ENCODE results near the gene TOX2. TPM values are rescaled to one million over a fixed set of nuclear protein-coding genes. Genes with fewer than 3 reads are reported as not detected.

TOX2 gene
- total RNA-seq, 1 donor from 2014 or later: not detected

DNA sequence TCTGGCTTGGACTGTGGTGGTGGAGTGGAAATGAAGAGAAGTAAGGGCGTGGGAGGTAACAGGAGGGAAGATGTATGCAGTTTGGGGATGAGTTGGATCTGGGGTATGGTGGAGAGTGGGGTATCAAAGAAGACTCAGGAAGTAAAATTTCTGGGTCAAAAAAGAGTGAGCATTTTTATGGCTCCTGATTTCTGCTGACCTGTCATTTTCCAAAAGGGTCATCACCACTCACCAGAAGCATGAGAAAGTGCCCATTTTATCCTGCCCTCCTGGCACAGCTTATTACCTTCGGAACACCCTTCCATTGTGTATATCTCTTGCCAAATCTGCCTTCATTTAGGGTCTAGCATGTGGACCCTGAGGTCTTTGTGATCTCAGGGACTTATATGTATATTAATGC is 17.3 kb downstream of the TOX2 start:
- no peak for TF ChIP-seq CTCF (IDR thresholded peaks at IDR 0.05; ENCODE audit: insufficient read depth, low read length, severe bottlenecking)
- DNase-seq (ENCODE audit: low read depth) (no peak), FAIRE-seq (no peak)
- peaks cover 2% of the 10 kb centered on the region for H3K27me3 ChIP-seq (ENCODE audit: control insufficient read depth, insufficient read depth, low read length)
- H3K4me3 ChIP-seq (ENCODE audit: low read depth, low read length): no peak overlapping the region
- H3K36me3 ChIP-seq (ENCODE audit: control insufficient read depth, insufficient read depth, low read length): no peaks in the 10 kb centered on the region

- TF ChIP-seq CTCF (IDR thresholded peaks at IDR 0.05; ENCODE audit: insufficient read depth, low read length, severe bottlenecking): no peak
- no peaks in the 10 kb centered on the region for H3K27me3 ChIP-seq (ENCODE audit: control insufficient read depth, insufficient read depth, low read length)
- no peak for DNase-seq (ENCODE audit: low read depth)
- no peak for FAIRE-seq
- H3K36me3 ChIP-seq (ENCODE audit: control insufficient read depth, insufficient read depth, low read length): no peaks in the 10 kb centered on the region
- no peak overlapping the region for H3K4me3 ChIP-seq (ENCODE audit: low read depth, low read length)
Observed at GRCh38 chr20:43934833-43935232, 20.2 kb downstream of the TOX2 start.

DNA sequence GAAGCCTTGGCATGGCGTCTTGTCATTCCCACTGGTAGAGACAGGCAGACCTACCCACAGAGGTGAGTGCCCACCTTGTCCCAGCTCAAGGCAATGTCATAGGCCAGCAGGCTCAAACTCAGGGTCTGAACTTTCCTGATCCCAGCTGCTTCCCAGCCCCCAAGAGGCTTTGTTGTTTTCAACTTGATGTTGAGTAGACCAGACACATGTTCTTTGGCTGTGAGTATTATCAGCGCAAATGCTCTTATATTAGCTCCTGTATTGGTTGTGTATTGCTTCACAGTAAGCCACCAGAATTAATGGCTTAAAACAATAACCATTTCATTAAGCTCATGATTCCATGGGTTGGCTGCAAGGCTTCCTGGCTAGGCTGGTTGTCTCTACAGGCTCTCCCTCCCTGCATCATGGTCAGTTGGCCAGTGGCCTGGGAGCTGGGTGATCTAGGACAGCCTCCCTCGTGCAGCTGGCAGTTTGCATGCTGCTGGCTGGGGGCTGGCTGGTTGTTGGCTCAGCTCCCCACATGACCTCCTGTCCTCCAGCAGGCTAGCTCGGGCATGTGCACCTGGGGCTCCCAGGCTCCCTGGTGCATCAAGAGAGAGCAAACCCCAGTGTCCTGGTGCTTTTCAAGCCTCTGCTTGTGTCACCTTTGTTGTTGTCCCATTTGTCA is 21.6 kb downstream of the TOX2 start:
- no peak for TF ChIP-seq CTCF (IDR thresholded peaks at IDR 0.05; ENCODE audit: insufficient read depth, low read length, severe bottlenecking)
- DNase-seq (ENCODE audit: low read depth) (no peak), FAIRE-seq (peak; percentile 28)
- no peak overlapping the region for H3K4me3 ChIP-seq (ENCODE audit: low read depth, low read length)
- no peaks in the 10 kb centered on the region for H3K36me3 ChIP-seq (ENCODE audit: control insufficient read depth, insufficient read depth, low read length)
- H3K27me3 ChIP-seq (ENCODE audit: control insufficient read depth, insufficient read depth, low read length): no peaks in the 10 kb centered on the region

- Histone ChIP-seq H3K27me3 (ENCODE audit: control insufficient read depth, insufficient read depth, low read length) (no peaks in the 10 kb centered on the region), H3K36me3 (ENCODE audit: control insufficient read depth, insufficient read depth, low read length) (no peaks in the 10 kb centered on the region), H3K4me3 (ENCODE audit: low read depth, low read length) (no peak overlapping the region)
- no peak for FAIRE-seq
- peak; percentile 55 for DNase-seq (ENCODE audit: low read depth)
- no peak for TF ChIP-seq CTCF (IDR thresholded peaks at IDR 0.05; ENCODE audit: insufficient read depth, low read length, severe bottlenecking)
Observed at GRCh38 chr20:43936805-43937204, 22.2 kb downstream of the TOX2 start.

- no peak overlapping the region for H3K4me3 ChIP-seq (ENCODE audit: low read depth, low read length)
- TF ChIP-seq CTCF (IDR thresholded peaks at IDR 0.05; ENCODE audit: insufficient read depth, low read length, severe bottlenecking): no peak
- no peaks in the 10 kb centered on the region for H3K36me3 ChIP-seq (ENCODE audit: control insufficient read depth, insufficient read depth, low read length)
- H3K27me3 ChIP-seq (ENCODE audit: control insufficient read depth, insufficient read depth, low read length): no peaks in the 10 kb centered on the region
- FAIRE-seq: no peak
- DNase-seq (ENCODE audit: low read depth): no peak
Observed at GRCh38 chr20:43937591-43937990, 22.9 kb downstream of the TOX2 start.

Measured in bronchial epithelial cell (primary cell).